HG03469 (cell line): ENCODE data around the gene AKAP17A.
"Not testable (repeated sequence)": the region's sequence is repeated elsewhere in the genome, so short reads cannot be mapped to it uniquely, and the experiment has no call there.

Source experiments
- ATAC-seq: cut with Tn5 transposase; IDR thresholded peaks from one replicate; pipeline ENCODE4 v1.9.1; 2021; ENCODE audit warnings: mild to moderate bottlenecking, moderate library complexity, moderate number of reproducible peaks; ENCODE audit not compliant: unreplicated experiment

Gene AKAP17A, protein sequence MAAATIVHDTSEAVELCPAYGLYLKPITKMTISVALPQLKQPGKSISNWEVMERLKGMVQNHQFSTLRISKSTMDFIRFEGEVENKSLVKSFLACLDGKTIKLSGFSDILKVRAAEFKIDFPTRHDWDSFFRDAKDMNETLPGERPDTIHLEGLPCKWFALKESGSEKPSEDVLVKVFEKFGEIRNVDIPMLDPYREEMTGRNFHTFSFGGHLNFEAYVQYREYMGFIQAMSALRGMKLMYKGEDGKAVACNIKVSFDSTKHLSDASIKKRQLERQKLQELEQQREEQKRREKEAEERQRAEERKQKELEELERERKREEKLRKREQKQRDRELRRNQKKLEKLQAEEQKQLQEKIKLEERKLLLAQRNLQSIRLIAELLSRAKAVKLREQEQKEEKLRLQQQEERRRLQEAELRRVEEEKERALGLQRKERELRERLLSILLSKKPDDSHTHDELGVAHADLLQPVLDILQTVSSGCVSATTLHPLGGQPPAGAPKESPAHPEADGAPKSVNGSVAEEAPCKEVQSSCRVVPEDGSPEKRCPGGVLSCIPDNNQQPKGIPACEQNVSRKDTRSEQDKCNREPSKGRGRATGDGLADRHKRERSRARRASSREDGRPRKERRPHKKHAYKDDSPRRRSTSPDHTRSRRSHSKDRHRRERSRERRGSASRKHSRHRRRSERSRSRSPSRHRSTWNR

GRCh38 chrX:1591102-1591862 is at the start of gene AKAP17A:
Gene AKAP17A, plus strand, starts transcription at chrX:1591604. Its CDS starts 1,859 bp downstream, at chrX:1593463.
- ATAC-seq: peak; percentile 64

- no peak for ATAC-seq
Observed at GRCh38 chrX:1542994-1543725, 48.2 kb upstream of the AKAP17A start.

DNA sequence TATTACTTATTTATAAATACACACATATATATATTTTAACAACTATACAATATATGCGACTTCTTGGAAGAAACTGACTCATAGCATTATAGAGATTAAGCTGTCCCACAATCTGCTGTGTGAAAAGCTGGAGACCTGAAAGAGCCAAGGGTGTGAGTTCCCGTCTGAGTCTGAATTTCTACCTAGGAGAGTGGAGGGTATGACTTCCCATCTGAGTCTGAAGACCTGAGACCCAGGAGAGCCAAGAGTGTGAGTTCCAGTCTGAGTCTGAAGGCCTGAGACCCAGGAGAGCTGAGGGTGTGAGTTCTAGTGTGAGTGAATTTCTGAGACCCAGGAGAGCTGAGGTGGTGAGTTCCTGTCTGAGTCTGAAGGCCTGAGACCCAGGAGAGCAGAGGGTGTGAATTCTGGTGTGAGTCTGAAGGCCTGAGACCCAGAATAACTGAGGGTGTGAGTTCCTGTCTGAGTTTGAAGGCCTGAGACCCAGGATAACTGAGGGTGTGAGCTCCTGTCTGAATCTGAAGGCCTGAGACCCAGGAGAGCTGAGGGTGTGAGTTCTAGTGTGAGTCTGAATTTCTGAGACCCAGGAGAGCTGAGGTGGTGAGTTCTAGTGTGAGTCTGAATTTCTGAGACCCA is 45.5 kb upstream of the AKAP17A start:
- no peak for ATAC-seq

DNA sequence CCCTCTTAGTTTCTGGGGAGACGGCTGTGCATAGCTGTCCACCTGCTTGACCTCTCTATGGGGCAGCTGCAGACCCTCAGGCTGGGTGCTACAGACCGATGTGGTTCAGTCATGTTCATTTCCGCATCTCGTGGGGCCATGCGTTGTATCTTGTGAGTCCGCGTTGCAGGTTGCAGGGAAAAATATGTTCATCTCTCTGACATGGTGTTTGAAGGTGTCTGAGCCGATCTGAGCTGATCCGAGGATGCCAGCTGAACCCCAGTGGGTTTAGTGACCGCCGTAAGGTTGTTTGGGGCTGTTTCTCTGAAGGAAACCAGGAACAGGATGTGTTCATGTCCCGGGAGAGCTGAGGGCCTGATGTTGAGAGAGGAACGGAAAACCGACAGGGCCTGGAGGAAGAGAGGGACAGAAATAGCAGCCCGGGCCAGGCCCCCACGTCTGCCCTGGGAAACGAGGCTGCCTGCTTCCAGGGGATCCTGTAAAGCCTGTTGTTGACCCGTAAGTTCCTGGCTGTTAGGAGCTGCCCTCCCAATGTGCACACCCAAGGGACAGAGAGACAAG is 44.6 kb upstream of the AKAP17A start:
- ATAC-seq: no peak

- no peak for ATAC-seq
Observed at GRCh38 chrX:1551959-1552546, 39.4 kb upstream of the AKAP17A start.

GRCh38 chrX:1554469-1555210 is 36.8 kb upstream of the AKAP17A start:
- no peak for ATAC-seq

DNA sequence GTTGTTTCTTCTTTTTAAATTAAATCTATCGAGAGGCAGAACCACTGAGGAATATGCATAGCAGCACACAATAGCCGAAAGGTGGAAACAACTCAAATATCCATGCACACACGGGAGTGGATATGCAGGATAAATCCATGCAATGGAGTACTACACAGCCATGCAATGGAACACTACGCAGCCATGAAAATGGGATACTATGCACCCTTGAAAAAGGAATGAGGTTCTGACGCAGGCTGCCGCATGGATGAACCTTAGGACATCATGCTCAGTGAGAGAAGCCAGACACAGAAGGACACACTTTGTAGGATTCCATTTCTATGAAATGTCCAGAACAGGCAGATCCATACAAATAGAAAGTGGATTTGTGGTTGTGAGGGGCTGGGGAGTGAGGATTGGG is 36.0 kb upstream of the AKAP17A start:
- no peak for ATAC-seq

GRCh38 chrX:1557442-1557841 is 34.0 kb upstream of the AKAP17A start:
- not testable (repeated sequence) for ATAC-seq

- ATAC-seq: no peak
Observed at GRCh38 chrX:1558761-1559468, 32.5 kb upstream of the AKAP17A start.

DNA sequence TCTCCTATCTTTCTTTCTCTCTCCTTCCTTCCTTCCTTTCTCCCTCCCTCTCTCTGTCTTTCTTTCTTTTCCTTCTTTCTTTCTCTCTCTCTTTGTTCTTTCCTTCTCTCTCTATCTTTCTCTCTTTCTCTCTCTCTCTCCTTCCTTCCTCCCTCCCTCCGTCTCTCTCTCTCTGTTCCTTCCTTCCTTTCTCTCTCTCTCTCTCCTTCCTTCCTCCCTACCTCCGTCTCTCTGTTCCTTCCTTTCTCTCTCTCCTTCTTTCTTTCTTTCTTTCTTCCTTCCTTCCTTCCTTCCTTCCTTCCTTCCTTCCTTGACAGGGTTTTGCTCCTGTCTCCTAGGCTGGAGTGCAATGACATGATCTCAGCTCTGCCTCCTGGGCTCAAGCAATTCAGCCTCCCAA is 30.2 kb upstream of the AKAP17A start:
- no peak for ATAC-seq

DNA sequence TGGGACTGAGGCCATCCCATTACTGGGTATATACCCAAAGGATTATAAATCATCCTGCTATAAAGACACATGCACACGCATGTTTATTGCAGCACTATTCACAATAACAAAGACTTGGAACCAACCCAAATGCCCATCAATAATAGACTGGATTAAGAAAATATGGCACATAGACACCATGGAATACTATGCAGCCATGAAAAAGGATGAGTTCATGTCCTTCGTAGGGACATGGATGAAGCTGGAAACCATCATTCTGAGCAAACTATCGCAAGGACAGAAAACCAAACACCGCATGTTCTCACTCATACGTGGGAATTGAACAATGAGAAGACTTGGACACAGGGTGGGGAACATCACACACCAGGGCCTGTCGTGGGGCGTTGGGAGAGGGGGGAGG is 27.3 kb upstream of the AKAP17A start:
- not testable (repeated sequence) for ATAC-seq

GRCh38 chrX:1564750-1565683 is 26.4 kb upstream of the AKAP17A start:
- ATAC-seq: no peak

- not testable (repeated sequence) for ATAC-seq
Observed at GRCh38 chrX:1574181-1574580, 17.2 kb upstream of the AKAP17A start.

DNA sequence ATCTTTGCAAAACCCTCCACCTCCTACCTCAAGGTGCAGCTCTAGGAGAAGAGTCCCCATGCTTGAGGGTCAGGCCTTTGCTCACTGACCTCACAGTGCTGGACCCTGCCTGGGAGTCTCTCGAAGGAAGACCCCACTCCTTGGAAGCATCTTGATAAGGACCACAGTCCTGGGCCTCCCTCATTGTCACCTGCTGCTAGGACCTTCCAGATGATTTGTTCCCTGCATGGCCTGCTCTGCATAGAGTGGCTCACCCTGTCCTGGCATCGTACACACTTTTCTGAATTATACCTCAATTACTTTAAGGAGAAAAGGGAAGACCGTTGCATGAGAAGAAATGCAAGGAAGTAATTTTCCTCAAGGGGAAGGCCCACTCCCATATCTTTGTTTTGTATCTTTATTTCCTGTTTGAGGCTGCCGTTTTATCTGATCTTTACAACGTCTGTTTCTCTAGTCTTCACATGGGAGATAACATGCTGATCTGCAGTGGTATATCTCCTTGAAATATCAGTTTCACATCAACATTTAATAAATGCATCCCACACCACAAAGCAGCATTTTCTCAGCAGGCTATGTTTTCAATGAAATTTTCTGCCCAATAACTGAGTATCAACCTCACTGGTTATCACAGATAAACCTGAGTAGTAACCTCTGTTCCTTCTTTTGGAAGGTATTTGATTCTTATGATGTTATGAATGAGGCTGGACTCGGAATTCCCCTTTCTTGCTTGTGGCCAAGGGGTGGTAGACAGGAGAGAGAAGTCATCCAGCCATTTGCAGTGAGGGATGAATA is 15.0 kb upstream of the AKAP17A start:
- no peak for ATAC-seq

- ATAC-seq: no peak
Observed at GRCh38 chrX:1577845-1578244, 13.6 kb upstream of the AKAP17A start.

DNA sequence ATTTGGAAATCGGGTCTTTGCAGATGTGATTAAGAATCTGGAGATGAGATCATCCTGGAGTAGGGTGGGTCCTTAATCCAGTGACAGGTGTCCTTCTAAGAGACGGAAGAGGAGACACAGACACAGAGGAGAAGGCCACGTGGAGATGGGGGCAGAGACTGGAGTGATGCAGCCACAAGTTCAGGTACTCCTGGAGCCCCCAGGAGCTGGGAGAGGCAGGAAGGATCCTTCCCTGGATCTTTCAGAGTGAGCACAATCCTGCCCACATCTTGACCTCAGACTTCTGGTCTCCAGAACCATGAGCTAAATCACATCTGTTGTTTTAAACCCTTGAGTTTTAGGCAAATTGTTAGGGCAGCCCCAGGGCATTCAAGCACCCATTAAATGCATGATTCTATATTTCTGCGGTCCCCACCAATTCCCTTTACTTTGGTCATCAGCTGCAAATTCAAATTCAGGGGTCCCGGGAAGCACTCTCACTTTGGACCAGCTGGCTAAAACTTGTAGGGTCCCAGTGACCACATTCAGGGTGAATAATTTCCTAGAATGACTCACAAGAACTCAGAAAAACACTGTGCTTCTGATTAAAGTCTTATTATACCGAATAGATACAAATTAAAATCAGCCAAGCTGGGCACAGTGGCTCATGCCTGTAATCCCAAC is 12.8 kb upstream of the AKAP17A start:
- ATAC-seq: no peak
